GM23338 (cell line): ENCODE results near the gene PDZD8. TPM values are rescaled to one million over a fixed set of nuclear protein-coding genes. Genes with fewer than 3 reads are reported as not detected.

ENCODE experiments used
- ATAC-seq: fragments of 200-7000 bp; cut with Tn5 transposase; 3 replicates; pipeline ENCODE4 v1.9.1; 2020
- DNase-seq: peaks from one replicate; pipeline ENCODE4 v3.0.0-alpha.2; 2015; ENCODE audit warnings: low spot score
- H2AFZ ChIP-seq: fragments of 200-600 bp; sonication (generic); 2 replicates; pipeline ENCODE4 v1.8.0; 2016; ENCODE audit warnings: antibody characterized with exemption, mild to moderate bottlenecking, moderate library complexity
- H3F3A ChIP-seq: fragments of 200-600 bp; sonication (generic); replicated peaks from 2 replicates; pipeline ENCODE4 v1.8.0; 2017; ENCODE audit warnings: antibody characterized with exemption, mixed run types, low read depth
- H3K27ac ChIP-seq: fragments of 200-600 bp; sonication (generic); 2 replicates; pipeline ENCODE4 v1.6.1; 2016; ENCODE audit warnings: low read depth
- H3K27me3 ChIP-seq: fragments of 200-600 bp; sonication (generic); 2 replicates; pipeline ENCODE4 v1.8.0; 2016; ENCODE audit warnings: mild to moderate bottlenecking, mixed run types, moderate library complexity; ENCODE audit not compliant: insufficient read depth
- H3K36me3 ChIP-seq: fragments of 200-600 bp; sonication (generic); 2 replicates; pipeline ENCODE4 v1.8.0; 2016; ENCODE audit warnings: mild to moderate bottlenecking; ENCODE audit not compliant: insufficient read depth
- H3K4me1 ChIP-seq: fragments of 200-600 bp; sonication (generic); 2 replicates; pipeline ENCODE4 v1.8.0; 2016; ENCODE audit warnings: mild to moderate bottlenecking, moderate library complexity; ENCODE audit not compliant: insufficient read depth
- H3K4me2 ChIP-seq: fragments of 200-600 bp; sonication (generic); 2 replicates; pipeline ENCODE4 v1.7.1; 2017; ENCODE audit warnings: mixed run types
- H3K4me3 ChIP-seq: fragments of 200-600 bp; sonication (generic); 2 replicates; pipeline ENCODE4 v1.6.1; 2016; ENCODE audit warnings: mixed run types
- H3K79me2 ChIP-seq: fragments of 200-600 bp; sonication (generic); replicated peaks from 2 replicates; pipeline ENCODE4 v1.8.0; 2017; ENCODE audit warnings: mild to moderate bottlenecking; ENCODE audit not compliant: insufficient read depth
- H3K9me2 ChIP-seq: fragments of 200-600 bp; sonication (generic); 2 replicates; pipeline ENCODE4 v1.8.0; 2017; ENCODE audit not compliant: insufficient read depth
- H4K20me1 ChIP-seq: fragments of 200-600 bp; sonication (generic); replicated peaks from 2 replicates; pipeline ENCODE4 v1.8.0; 2017; ENCODE audit warnings: mild to moderate bottlenecking; ENCODE audit not compliant: insufficient read depth
- H3K27ac Mint-ChIP-seq: 2 replicates; pipeline ENCODE4 v1.8.0; 2020; ENCODE audit warnings: inconsistent platforms, mild to moderate bottlenecking, moderate library complexity, mixed read lengths
- H3K27me3 Mint-ChIP-seq: 3 replicates; pipeline ENCODE4 v1.8.0; 2022; ENCODE audit warnings: low read depth, mild to moderate bottlenecking, moderate library complexity, mixed read lengths, inconsistent platforms; ENCODE audit not compliant: insufficient read depth, poor library complexity
- H3K36me3 Mint-ChIP-seq: 3 replicates; pipeline ENCODE4 v1.8.0; 2021; ENCODE audit warnings: low read depth, mild to moderate bottlenecking, inconsistent platforms, moderate library complexity, mixed read lengths
- H3K4me1 Mint-ChIP-seq: 3 replicates; pipeline ENCODE4 v1.8.0; 2020; ENCODE audit warnings: mild to moderate bottlenecking, inconsistent platforms, mixed read lengths
- H3K4me3 Mint-ChIP-seq: 3 replicates; pipeline ENCODE4 v1.8.0; 2021; ENCODE audit warnings: moderate library complexity, mild to moderate bottlenecking, inconsistent platforms, mixed read lengths
- H3K9me3 Mint-ChIP-seq: 3 replicates; pipeline ENCODE4 v1.8.0; 2020; ENCODE audit warnings: moderate library complexity, mild to moderate bottlenecking, inconsistent platforms, mixed read lengths
- EZH2 ChIP-seq: fragments of 200-600 bp; sonication (generic); IDR thresholded peaks from one replicate; pipeline ENCODE4 v1.8.0; 2017; ENCODE audit warnings: antibody characterized with exemption, mild to moderate bottlenecking, low read depth; ENCODE audit not compliant: unreplicated experiment
- POLR2AphosphoS5 ChIP-seq: IDR thresholded peaks from 2 replicates; pipeline ENCODE4 v1.6.1; 2016; ENCODE audit warnings: antibody characterized with exemption, low read depth
- REST ChIP-seq: IDR thresholded peaks from one replicate; pipeline ENCODE4 v1.6.1; 2018; ENCODE audit warnings: antibody characterized with exemption; ENCODE audit not compliant: unreplicated experiment
- STAT1 ChIP-seq: IDR thresholded peaks from one replicate; pipeline ENCODE4 v1.6.1; 2016; ENCODE audit warnings: antibody characterized with exemption; ENCODE audit not compliant: unreplicated experiment
- ZNF331 ChIP-seq: fragments of 250-450 bp; sonication (Bioruptor Pico); IDR thresholded peaks from 2 replicates; pipeline ENCODE4 v1.5.0; 2020; ENCODE audit warnings: low read depth, mild to moderate bottlenecking, moderate library complexity
- ZNF462 ChIP-seq: fragments of 250-450 bp; sonication (Bioruptor Pico); IDR thresholded peaks from 2 replicates; pipeline ENCODE4 v1.5.0; 2020; ENCODE audit warnings: mild to moderate bottlenecking, moderate library complexity
- polyA plus RNA-seq: library from polyadenylated mRNA; unstranded; fragments of >200 nt; fragmentation: Nextera tagmentation; extraction: Ambion mirVana; gene quantifications from 2 replicates; pipeline ENCODE4 v1.2.1, GENCODE V29; 2016
- total RNA-seq: library from RNA; depleted of rRNA; stranded (reverse); fragments of >200 nt; shearing (Covaris generic); gene quantifications from 2 replicates; pipeline ENCODE4 v1.2.3, GENCODE V29; 2014
- TF ChIP-seq, protein P1 (sequence below), 2 experiments: fragments of 200-600 bp in 1 of 2; sonication (generic) in 1 of 2; conservative IDR thresholded peaks; 2 replicates each; pipeline versions ENCODE4 v1.5.1 to v1.6.1; 2016 to 2017; ENCODE audit warnings: antibody characterized with exemption in 2 of 2, low read depth in 2 of 2, mild to moderate bottlenecking in 2 of 2, moderate library complexity in 1 of 2

The PDZD8 gene
- total and polyA plus RNA-seq, 2 experiments from 2014 or later: 11.4 to 28.6 TPM

GRCh38 chr10:117284716-117285494 is 90.3 kb downstream of the PDZD8 start (continued):
- no peak for TF ChIP-seq REST
- TF ChIP-seq EZH2: no peak
- no peak for TF ChIP-seq ZNF331 (CRISPR knock-in tag)
- no peak for TF ChIP-seq POLR2AphosphoS5
- TF ChIP-seq, protein P1, sequence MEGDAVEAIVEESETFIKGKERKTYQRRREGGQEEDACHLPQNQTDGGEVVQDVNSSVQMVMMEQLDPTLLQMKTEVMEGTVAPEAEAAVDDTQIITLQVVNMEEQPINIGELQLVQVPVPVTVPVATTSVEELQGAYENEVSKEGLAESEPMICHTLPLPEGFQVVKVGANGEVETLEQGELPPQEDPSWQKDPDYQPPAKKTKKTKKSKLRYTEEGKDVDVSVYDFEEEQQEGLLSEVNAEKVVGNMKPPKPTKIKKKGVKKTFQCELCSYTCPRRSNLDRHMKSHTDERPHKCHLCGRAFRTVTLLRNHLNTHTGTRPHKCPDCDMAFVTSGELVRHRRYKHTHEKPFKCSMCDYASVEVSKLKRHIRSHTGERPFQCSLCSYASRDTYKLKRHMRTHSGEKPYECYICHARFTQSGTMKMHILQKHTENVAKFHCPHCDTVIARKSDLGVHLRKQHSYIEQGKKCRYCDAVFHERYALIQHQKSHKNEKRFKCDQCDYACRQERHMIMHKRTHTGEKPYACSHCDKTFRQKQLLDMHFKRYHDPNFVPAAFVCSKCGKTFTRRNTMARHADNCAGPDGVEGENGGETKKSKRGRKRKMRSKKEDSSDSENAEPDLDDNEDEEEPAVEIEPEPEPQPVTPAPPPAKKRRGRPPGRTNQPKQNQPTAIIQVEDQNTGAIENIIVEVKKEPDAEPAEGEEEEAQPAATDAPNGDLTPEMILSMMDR (conservative IDR thresholded peaks at IDR 0.05; ENCODE audit: low read depth in 2 of 2): no peak
- TF ChIP-seq STAT1: no peak

GRCh38 chr10:117277675-117278074 is 97.6 kb downstream of the PDZD8 start:
- no peak overlapping the region for H3K27ac Mint-ChIP-seq
- H3F3A ChIP-seq: no peaks in the 10 kb centered on the region
- TF ChIP-seq ZNF462 (CRISPR knock-in tag) (no peak), ZNF331 (CRISPR knock-in tag) (no peak), REST (no peak)

More at GRCh38 chr10:117277675-117278074, 97.6 kb downstream of the PDZD8 start:
- ATAC-seq (no peak), DNase-seq (no peak)
- Histone ChIP-seq H3K9me2 (no peaks in the 10 kb centered on the region), H3K4me2 (no peak overlapping the region), H3K4me3 (no peak overlapping the region), H3K27me3 (no peaks in the 10 kb centered on the region), H4K20me1 (no peaks in the 10 kb centered on the region), H3K27ac (no peak overlapping the region), H2AFZ (no peak overlapping the region), H3K4me1 (peaks cover 3% of the 10 kb centered on the region; the same call in 1 of the 2 replicates), H3K36me3 (no peaks in the 10 kb centered on the region), H3K79me2 (no peaks in the 10 kb centered on the region)
- no peaks in the 10 kb centered on the region for H3K36me3 Mint-ChIP-seq
- no peaks in the 10 kb centered on the region for H3K27me3 Mint-ChIP-seq
- H3K9me3 Mint-ChIP-seq: no peaks in the 10 kb centered on the region
- no peak overlapping the region for H3K4me3 Mint-ChIP-seq
- H3K4me1 Mint-ChIP-seq: peaks cover 6% of the 10 kb centered on the region; the same call in 2 of the 3 replicates
